Spleen (tissue), 11 donors: ENCODE measurements around the gene NRXN2. TPM values are rescaled to one million over a fixed set of nuclear protein-coding genes. Genes with fewer than 3 reads are reported as not detected.
"Not testable (repeated sequence)": the region's sequence is repeated elsewhere in the genome, so short reads cannot be mapped to it uniquely, and the experiment has no call there.

Experiments
- DNase-seq: peaks from one replicate; pipeline ENCODE4 v3.0.0-alpha.2; 2020
- H3K27ac ChIP-seq, 8 donors: fragments of 200-600 bp; sonication (generic) in 7 of 8; 1 replicate in 4 of 8; 2 replicates in 4 of 8; pipeline versions ENCODE4 v1.5.0 to v1.8.0; 2016 to 2021; ENCODE audit warnings: inconsistent platforms in 4 of 8, mild to moderate bottlenecking in 4 of 8, moderate library complexity in 1 of 8
- H3K27me3 ChIP-seq, 7 donors: fragments of 200-600 bp; sonication (generic) in 6 of 7; replicated peaks in 1 of 7; 1 replicate in 4 of 7; 2 replicates in 3 of 7; pipeline versions ENCODE4 v1.5.0 to v1.8.0; 2016 to 2021; ENCODE audit warnings: inconsistent platforms in 3 of 7, mild to moderate bottlenecking in 1 of 7
- H3K36me3 ChIP-seq, 6 donors: fragments of 200-600 bp; sonication (generic) in 5 of 6; 1 replicate in 4 of 6; 2 replicates in 2 of 6; pipeline versions ENCODE4 v1.5.0 to v1.8.0; 2016 to 2021; ENCODE audit warnings: inconsistent platforms in 2 of 6
- H3K4me1 ChIP-seq, 6 donors: fragments of 200-600 bp; sonication (generic) in 5 of 6; 1 replicate in 3 of 6; 2 replicates in 3 of 6; pipeline versions ENCODE4 v1.5.0 to v1.8.0; 2016 to 2021; ENCODE audit warnings: inconsistent platforms in 3 of 6
- H3K4me3 ChIP-seq, 8 donors: fragments of 200-600 bp; sonication (generic) in 7 of 8; 1 replicate in 4 of 8; 2 replicates in 4 of 8; pipeline versions ENCODE4 v1.5.0 to v1.8.0; 2016 to 2021; ENCODE audit warnings: inconsistent platforms in 4 of 8, mild to moderate bottlenecking in 4 of 8, moderate library complexity in 2 of 8
- H3K9me3 ChIP-seq, 8 donors: fragments of 200-600 bp; sonication (generic) in 7 of 8; 1 replicate in 4 of 8; 2 replicates in 4 of 8; pipeline versions ENCODE4 v1.5.0 to v1.8.0; 2016 to 2021; ENCODE audit warnings: inconsistent platforms in 4 of 8
- CTCF ChIP-seq, 11 experiments: fragments of 200-600 bp in 7 of 11; fragments of 450-650 bp in 4 of 11; sonication (generic) in 4 of 11; IDR thresholded peaks in 8 of 11; conservative IDR thresholded peaks in 3 of 11; 1 replicate in 7 of 11; 2 replicates in 4 of 11; pipeline versions ENCODE4 v1.4.0 to v1.8.0; 2016 to 2021; ENCODE audit warnings: antibody characterized with exemption in 11 of 11, inconsistent platforms in 4 of 11, mild to moderate bottlenecking in 1 of 11
- POLR2A ChIP-seq, 3 donors: fragments of 450-650 bp; IDR thresholded peaks; one replicate each; pipeline ENCODE4 v1.5.1; 2017; ENCODE audit warnings: antibody characterized with exemption in 3 of 3, mild to moderate bottlenecking in 1 of 3
- POLR2AphosphoS5 ChIP-seq, 3 donors: sonication (generic); formaldehyde crosslinking; IDR thresholded peaks; one replicate each; pipeline ENCODE4 v1.5.1; 2017; ENCODE audit warnings: antibody characterized with exemption in 3 of 3
- WGBS, 5 donors: extraction: QIAGEN DNeasy Blood & Tissue Kit in 3 of 5; methylation state at CpG; one replicate each; pipeline versions ENCODE4 v1.1.5 to v1.1.7; 2013 to 2018; 5-methylcytosine and 5-hydroxymethylcytosine counted together
- intact Hi-C: fragments of 100-400 bp; cut with DNase I; formaldehyde crosslinking; loops from one replicate; pipeline ENCODE4 v1.15.0; 2023; ENCODE audit warnings: low total_unique reads
- polyA plus RNA-seq, 3 donors: library from polyadenylated mRNA; stranded (reverse); fragments of 200-250 nt; gene quantifications; one replicate each; pipeline ENCODE4 v1.2.1, GENCODE V29; 2013
- total RNA-seq, 7 donors: library from RNA; depleted of rRNA in 3 of 7; stranded (reverse); fragments of >200 nt in 3 of 7; fragmentation: NEBNext Ultra II Directional in 4 of 7; extraction: Animal tissue kit (Norgen Biotek cat#: 25700) in 4 of 7; gene quantifications; one replicate each; pipeline versions ENCODE4 v1.1.0 to v1.2.1, GENCODE V29; 2016 to 2021
- donor health status: healthy with polysubstance abuse.
- donor health status: DM: no; HTN: no; CAD: no; lungs with moderate emphysema.
- donor health status: DM: no; HTN: no; CAD: no.
- donor health status: Bipolar disorder and iron deficiency.
- donor health status: healthy.
- donor health status: DM: no; HTN: no; CAD: no.
- donor health status: DM: yes; HTN: yes; CAD: no.

Gene NRXN2
- total and polyA plus RNA-seq, 10 donors, result 0.59 to 12.9 (median 3.0) TPM

DNA sequence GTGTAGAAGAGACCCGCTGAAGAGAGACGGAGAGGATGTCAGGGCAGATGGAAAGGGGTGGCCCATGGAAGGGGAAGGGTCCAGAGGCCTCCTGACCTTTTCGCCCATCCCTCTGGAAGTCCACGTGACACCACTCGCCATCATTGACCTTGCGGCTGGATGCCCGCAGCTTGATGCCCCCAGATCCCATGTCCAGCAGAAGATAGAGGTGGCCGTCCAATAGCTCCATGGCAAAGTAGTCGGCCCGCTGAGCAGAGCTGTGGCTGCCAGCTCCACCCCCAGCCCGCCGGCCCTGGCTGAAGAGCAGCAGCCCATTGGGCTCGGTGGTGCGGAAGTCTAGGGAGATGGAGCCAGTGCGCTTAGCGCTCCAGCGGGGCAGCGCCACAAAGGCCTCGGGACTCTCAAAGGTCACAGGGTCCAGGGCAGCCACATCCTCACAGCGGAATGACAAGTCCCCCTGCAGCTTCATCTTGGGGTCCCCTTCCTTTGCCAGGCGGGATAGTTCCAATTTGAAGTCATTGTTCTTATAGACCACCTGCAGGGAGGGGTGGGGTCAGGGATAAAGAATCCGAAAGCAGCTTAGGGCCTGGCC is 55.7 kb downstream of the NRXN2 start:
- H3K27ac ChIP-seq, result no peak overlapping the region
- no peaks in the 10 kb centered on the region for H3K36me3 ChIP-seq
- intact Hi-C loops, result no loop called here
- no peak for DNase-seq
- H3K27me3 ChIP-seq, result peaks cover 0 to 41% (median 0%) of the 10 kb centered on the region in 7 donors
- TF ChIP-seq POLR2AphosphoS5 (IDR thresholded peaks at IDR 0.05) (no peak), POLR2A (IDR thresholded peaks at IDR 0.05) (no peak), CTCF (IDR thresholded peaks at IDR 0.05 in 8 of 11, conservative IDR thresholded peaks at IDR 0.05 in 3 of 11) (no peak)
- peaks cover 0 to 27% (median 6%) of the 10 kb centered on the region in 6 donors for H3K4me1 ChIP-seq
- H3K4me3 ChIP-seq, result no peak overlapping the region
- 93 to 96% (median 94%) methylated on average over 21 to 22 of the region's 22 CpGs for WGBS, 5 donors
- H3K9me3 ChIP-seq, result no peaks in the 10 kb centered on the region

DNA sequence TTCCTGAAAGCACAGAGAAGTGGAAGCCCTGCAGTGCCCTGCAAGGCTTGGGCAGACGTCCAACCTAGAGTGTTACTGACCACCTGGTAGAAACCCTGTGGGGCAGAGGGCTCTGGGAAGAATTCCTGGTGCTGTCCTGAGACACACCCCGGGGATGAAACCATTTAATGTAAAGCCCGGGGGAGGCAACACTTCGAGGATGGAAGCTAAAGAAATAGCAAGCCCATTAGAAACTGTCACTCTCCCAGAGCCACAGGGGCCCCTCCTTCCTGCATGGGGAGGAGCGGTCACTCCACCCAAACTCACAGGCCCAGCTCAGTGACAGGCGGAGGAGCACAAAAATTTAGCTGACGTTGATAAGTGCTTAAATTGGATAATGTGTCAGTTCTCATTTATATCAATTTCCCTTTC is 57.6 kb downstream of the NRXN2 start:
- no peak overlapping the region for H3K4me3 ChIP-seq
- H3K36me3 ChIP-seq, result no peaks in the 10 kb centered on the region
- peak overlapping the region in 4 of 8 donors; percentile 23 to 40 (median 29) for H3K27ac ChIP-seq
- no peak for TF ChIP-seq CTCF (IDR thresholded peaks at IDR 0.05 in 8 of 11, conservative IDR thresholded peaks at IDR 0.05 in 3 of 11)
- no peak for TF ChIP-seq POLR2A (IDR thresholded peaks at IDR 0.05)
- no peak for TF ChIP-seq POLR2AphosphoS5 (IDR thresholded peaks at IDR 0.05)
- intact Hi-C loops, result no loop called here
- H3K9me3 ChIP-seq, result no peaks in the 10 kb centered on the region
- peaks cover 0 to 16% (median 6%) of the 10 kb centered on the region in 6 donors for H3K4me1 ChIP-seq
- no peak for DNase-seq
- H3K27me3 ChIP-seq, result peaks cover 0 to 27% (median 0%) of the 10 kb centered on the region in 7 donors
- WGBS, 5 donors, result 29 to 50% (median 34%) methylated on average over 7 of the region's 7 CpGs

DNA sequence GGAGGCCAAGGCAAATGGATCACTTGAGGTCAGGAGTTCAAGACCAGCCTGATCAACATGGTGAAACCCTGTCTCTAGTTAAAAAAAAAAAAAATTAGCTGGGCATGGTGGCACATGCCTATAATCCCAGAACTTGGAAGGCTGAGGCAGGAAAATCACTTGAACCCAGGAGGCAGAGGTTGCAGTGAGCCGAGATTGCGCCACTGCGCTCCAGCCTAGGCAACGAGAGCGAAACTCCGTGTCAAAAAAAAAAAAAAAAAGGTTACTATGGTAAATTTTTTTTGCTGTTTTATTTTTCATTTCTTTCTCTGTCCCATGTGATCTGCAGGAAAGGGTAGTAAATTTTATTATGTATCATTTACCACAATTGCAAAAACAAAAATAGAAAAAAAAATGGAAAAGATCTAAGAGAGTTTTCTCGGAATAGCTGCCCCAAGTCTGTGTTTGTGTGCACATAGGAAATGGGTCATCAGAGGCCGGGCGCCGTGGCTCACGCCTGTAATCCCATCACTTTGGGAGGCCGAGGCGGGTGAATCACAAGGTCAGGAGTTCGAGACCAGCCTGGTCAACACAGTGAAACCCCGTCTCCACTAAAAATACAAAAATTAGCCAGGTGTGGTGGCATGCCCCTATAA is 58.6 kb downstream of the NRXN2 start:
- DNase-seq, intact Hi-C loops: not testable (repeated sequence)

GRCh38 chr11:64663656-64664055 is 59.3 kb downstream of the NRXN2 start:
- Histone ChIP-seq H3K4me3 (no peak overlapping the region), H3K27ac (no peak overlapping the region), H3K4me1 (peaks cover 0 to 12% (median 5%) of the 10 kb centered on the region in 6 donors), H3K27me3 (peaks cover 0 to 14% (median 0%) of the 10 kb centered on the region in 7 donors), H3K9me3 (no peaks in the 10 kb centered on the region), H3K36me3 (no peaks in the 10 kb centered on the region)
- no peak for TF ChIP-seq POLR2A (IDR thresholded peaks at IDR 0.05)
- no peak for TF ChIP-seq POLR2AphosphoS5 (IDR thresholded peaks at IDR 0.05)
- no peak for TF ChIP-seq CTCF (IDR thresholded peaks at IDR 0.05 in 8 of 11, conservative IDR thresholded peaks at IDR 0.05 in 3 of 11)
- intact Hi-C loops, result no loop called here
- whole genome bisulfite sequencing, 5 donors, result 86 to 99% (median 93%) methylated on average over 4 of the region's 4 CpGs
- DNase-seq, result no peak

More for the DNA sequence above, 58.6 kb downstream of the NRXN2 start:
- not testable (repeated sequence) for H3K4me3 ChIP-seq, H3K9me3 ChIP-seq, H3K27ac ChIP-seq, H3K36me3 ChIP-seq
- WGBS, 5 donors, result 34 to 63% (median 53%) methylated on average over 15 of the region's 15 CpGs
- H3K27me3 ChIP-seq, result peaks cover 0 to 18% (median 0%) of the 10 kb centered on the region in 7 donors
- H3K4me1 ChIP-seq, result peaks cover 0 to 12% (median 5%) of the 10 kb centered on the region in 6 donors
